HG03558 (cell line): ENCODE measurements around the gene CNOT2.

ENCODE experiments used
- ATAC-seq: cut with Tn5 transposase; IDR thresholded peaks from one replicate; pipeline ENCODE4 v1.9.1; 2021; ENCODE audit warnings: moderate number of reproducible peaks; ENCODE audit not compliant: unreplicated experiment; ENCODE audit errors: extremely low read depth

Gene CNOT2

DNA sequence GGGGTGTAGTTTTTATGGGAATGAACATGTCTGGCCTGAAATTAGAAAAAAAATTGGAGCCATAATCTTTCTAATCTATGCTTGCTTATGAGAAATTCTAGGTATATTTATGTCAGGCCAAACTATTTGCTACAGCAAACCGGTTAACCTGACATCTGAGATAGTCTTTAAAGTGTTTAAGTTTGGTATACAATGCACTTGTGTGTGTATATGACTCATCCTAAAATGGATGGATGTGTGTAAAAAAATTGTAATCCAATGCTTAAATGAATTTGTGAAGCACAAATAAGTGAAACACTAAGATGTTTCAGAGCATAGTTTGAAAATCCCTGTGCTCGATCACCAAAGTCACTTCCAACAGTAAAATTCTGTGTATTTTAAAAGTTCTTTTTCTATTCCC lies 6.7 kb downstream of the CNOT2 start:
- no peak for ATAC-seq

DNA sequence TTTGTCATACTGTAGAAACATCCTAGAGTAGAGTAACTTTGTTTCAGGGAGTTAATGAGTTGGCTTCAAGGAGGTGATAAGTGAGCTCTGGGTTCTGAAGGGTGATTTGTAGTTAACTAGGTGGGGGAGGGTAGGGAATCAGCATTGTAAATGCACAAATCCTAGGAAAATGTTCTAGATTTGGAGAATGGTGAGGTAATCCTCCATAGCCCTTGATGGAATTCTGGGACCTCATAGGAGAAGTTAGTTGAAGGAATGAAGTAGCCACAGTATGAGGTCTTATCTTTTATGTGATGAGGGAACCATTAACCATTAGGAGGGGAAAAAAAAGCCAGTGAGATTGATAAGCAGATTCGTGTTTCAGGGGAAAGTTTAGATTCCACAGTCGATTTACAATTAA lies 8.0 kb downstream of the CNOT2 start:
- no peak for ATAC-seq

DNA sequence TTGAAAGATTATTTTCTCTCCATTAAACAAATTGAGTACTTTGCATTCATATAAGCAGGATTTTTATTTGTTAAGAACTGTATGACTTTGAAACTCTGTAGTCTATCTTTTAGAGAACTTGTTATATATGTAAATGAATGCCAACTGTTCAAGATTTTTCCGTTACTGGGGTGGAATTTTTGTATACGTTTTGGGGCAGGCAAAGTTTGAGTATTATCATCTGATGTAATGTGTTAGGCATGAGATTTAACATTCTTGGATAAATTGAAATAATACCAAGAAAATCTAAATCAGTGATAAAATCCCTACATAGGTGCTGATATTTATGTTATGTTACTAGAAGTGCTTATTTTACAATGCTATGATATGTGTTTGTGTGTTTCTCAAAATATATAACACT lies 8.4 kb downstream of the CNOT2 start:
- no peak for ATAC-seq

DNA sequence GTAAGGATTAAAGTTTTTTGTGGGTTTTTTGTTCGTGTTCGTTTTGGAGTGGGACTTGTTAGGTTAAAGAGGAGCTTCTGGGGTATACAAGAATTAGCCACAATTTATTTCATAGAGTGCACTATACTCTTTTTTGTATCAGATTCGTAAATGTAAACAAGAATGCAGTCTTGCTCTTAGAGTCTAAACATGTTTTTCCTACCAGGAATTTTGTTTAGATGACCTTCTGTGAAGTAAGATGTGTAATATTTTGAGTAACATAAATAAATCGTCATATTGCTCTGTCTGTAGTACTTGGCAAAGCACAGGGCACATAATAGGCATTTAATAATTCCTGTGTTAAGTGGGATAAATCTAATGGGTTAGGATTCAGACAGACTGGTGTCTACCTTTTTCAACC lies 9.6 kb downstream of the CNOT2 start:
- no peak for ATAC-seq

DNA sequence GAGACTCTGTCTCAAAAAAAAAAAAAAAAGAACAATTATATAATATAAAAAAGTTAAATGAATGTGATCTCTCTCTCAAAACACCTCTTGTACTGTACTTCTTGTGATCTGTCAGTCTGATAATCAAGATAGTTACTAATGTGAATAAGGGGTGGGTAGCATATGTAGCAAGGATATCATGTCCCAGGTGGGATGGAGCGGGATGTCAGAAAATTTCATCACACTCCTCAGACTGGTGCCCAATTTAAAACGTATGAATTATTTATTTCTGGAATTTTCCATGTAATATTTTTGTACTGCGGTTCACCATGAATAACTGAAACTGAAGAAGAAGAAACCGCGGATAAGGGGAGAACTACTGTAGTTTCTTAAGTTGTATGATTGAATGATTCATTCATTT lies 11.0 kb downstream of the CNOT2 start:
- ATAC-seq, result no peak

DNA sequence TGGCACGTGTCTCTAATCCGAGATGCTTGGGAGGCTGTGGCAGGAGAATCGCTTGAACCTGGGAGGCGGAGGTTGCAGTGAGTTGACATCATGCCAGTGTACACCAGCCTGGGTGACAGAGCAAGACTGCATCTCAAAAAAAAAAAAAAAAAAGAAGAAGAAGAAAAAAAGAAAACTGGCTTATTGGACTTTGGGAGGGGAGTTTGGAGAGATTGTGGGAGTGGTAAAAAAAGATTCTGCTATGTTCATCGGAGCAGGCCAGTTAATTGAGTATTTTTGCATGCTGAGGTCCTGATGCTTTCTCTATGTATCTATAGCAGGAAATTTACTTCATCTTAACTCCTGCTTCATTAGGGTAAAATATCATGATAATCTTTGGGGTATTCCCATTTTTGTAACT lies 11.6 kb downstream of the CNOT2 start:
- no peak for ATAC-seq

DNA sequence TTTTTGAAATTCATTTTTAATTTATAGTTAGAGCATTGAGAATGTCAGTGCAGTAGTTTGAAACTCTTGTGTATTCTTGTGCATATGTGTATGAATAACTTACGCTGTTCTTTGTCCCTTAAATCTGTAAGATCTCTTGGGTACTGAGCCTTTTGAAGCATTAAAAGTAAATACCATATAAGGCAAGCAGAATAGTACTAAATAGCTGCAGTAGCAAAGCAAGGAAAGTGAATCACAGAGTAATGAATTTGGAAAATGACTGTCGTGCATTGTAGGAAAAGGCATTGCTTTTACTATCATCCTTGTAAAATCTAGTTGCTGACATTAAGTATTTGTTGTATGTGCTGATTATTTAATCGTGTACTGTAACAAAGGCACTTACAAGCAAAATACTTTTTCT lies 12.1 kb downstream of the CNOT2 start:
- ATAC-seq, result no peak

DNA sequence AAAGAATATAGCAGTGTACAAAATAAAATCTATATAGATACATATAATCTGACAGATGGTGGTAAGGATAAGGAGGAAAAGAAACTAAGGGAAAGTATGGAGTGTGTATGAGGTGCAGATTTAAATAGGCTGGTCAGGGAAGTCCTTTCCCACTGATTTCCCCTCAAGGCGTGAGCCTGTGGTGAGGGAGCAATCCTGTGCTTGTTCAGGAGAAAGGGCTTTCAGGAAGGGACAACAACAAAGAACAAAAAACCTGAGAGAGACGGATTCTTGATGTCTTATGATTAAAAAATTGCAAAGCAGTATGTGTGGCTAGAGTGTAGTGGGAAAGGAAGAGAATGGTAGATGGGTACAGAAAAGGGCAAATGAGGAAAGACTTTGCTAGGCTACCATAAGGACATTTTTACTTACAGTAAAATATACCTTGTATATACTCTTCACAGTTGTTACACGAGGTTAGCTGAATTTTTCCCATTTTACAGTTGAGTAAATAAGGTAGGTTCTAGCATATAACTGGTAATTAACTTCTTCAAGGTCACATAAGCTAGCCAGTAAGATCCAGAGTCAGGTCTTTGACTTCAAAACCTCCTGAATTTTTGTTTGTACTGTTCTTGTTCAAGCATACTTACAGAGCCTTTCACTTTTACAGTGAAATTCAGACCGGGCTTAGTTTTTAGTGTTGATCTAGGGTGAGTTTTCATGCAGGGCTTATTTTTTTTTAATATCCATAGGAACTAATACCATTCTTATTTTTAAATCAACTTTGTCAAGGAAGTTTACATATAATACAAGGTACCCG lies 15.6 kb downstream of the CNOT2 start:
- ATAC-seq, result no peak

DNA sequence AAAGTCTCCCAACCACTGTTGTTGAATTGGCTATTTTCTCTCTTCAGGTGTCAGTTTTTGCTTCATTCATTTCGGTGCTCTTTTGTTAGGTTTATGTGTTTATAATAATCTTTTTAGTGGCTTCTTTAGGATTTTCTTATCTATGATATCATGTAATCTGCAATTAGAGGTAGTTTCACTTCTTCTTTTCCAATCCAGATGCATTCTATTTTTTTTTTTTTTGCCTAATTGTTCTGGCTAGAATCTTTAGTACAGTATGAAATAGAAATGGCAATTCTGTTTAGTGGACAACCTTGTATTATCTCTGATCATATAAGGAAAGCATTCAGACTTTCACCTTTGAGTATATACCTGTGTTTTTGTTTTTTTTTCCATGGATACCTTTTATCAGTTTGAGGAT lies 17.4 kb downstream of the CNOT2 start:
- no peak for ATAC-seq

DNA sequence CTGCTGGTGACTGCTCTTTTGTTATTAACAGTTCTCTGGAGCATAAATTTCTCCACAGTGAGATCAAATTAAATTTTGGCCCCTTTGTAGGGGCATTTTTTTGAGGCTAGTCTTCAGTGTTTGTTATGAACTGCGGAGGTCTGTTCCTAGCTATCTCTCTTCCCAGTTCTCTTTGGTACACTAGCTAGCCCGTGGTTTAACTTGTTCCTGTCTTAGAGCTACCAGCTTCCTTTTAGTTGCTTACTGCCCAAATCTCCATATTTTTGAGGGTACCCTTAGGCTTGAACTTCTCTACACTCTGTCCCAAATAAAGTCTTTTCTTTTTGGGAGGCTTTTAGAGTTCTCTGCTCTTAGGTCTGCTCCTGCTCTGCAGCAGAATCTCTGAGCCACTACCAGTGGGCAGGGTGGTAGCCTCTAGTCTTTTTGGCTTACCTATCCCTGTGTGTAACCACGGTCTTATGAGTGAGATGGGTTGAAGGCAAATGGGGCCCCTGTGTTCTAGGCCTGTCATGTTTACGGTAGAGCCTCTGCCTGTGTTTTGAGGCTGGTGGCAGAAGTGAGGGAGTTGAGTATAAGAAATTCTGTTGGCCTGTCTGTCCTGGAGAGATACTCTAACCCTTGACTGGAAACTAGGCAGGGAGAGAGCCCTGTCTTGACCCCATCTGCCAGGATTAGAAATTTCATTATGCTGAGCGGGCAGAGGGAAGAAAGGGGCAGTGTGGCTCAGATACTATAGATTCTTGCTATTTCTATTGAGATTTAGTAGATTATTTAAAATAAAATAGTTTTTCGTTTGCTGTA lies 21.0 kb downstream of the CNOT2 start:
- no peak for ATAC-seq

DNA sequence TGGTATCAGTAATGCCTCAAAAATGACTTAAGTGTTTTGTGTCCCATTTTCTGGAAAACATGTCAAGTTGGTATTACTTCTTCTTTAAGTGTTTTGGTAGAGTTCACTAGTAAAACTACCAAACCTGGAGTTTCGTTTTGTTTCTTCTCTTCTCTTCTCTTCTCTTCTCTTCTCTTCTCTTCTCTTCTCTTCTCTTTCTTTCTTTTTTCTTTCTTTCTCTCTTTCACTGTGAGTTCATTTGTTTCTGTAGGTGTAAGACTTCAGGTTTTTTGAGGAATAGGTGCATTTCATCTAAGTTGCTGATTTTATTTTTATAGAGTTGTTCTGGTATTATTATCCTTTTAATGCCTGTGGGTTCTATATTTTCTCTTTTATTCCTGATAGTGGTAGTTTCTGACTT lies 21.9 kb downstream of the CNOT2 start:
- ATAC-seq, result no peak

DNA sequence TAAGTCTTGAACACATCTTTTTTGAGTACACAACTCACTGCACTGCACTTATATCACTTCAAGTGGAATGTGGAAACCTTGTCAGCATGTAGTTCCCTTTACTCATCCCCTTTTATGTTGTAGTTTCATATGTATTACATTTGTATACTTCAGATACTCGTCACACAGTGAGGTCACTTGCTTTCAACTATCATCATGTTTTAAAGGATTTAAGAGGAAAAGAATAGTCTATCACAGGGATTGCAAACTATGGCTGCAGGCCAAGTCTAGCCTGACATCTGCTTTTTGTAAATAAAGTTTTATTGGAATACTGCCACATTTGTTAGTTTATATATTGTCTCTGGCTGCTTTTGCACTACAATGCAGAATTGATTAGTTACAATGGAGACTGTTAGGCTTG lies 24.3 kb downstream of the CNOT2 start:
- ATAC-seq, result no peak

DNA sequence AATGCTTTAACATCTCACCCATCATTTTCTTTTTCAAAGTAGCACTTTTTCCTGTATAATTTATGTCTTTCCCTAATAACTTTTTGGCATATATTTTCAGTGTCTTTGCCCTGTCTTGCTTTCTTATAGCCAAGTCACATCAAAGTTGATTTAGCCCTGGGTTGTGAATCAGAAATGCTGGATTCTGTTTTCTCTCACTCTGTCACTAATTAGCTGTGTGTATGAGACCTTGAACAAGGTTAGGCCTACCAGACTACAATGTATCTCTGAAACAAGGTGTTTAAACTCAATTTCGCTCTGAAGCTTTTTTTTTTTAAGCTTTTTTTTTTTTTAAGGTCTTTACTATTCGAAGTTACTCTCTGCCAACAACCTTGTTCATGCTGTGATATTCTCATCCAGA lies 25.7 kb downstream of the CNOT2 start:
- ATAC-seq, result no peak

DNA sequence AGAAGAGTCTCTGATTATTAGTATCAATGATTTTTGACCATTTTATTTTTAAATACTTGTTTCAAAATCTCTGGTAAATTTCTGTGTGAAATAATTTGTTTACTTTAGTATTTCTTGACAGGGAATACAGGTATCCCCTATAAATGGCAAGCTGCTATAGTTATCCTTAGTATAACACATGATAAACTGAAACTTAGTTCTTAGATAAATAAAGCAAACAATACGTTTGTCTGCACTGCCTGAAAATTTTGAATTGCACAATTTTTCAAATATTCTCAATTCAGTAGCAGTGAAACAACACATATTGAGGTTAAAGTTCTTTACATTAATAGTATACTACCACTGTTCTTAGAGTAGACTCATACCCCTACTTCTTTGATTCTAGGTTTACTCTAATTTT lies 26.9 kb downstream of the CNOT2 start:
- ATAC-seq, result no peak

DNA sequence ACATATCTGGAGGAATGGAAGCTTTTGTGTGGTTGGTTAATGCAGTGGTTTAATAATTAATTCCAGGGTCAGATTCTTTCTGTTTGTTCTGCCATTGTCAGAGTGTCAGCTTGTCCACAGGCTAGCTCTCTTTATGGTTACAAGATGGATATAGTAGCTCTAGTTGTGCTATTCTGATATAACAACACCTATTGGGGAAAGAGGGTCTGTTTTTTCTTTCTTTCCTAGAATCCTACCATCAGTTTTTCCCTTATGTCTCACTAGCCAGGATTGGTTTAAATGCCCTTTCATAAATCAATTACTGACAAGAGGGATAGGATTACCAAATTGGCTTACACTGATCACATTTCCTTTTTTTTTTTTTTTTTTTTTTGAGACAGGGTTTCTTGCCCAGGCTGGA lies 27.8 kb downstream of the CNOT2 start:
- no peak for ATAC-seq

DNA sequence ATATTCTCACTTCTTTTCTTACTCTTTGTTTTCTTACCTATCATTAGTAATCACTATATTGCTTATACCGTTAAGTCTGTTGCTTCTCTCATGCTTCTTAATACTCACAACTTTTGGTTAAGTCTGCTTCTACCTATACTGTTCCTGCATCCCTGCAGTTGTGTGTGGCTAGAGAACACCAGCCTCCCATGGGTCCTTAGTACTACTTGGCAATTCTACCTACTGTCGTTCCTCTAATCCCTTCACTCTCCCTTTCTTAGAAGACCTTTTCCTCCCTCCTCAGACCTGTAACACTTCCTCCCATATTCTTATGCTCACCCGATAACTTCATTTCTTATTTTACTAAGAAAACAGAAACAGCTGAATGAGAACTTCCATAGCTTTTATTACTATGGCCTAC lies 29.3 kb downstream of the CNOT2 start:
- no peak for ATAC-seq

DNA sequence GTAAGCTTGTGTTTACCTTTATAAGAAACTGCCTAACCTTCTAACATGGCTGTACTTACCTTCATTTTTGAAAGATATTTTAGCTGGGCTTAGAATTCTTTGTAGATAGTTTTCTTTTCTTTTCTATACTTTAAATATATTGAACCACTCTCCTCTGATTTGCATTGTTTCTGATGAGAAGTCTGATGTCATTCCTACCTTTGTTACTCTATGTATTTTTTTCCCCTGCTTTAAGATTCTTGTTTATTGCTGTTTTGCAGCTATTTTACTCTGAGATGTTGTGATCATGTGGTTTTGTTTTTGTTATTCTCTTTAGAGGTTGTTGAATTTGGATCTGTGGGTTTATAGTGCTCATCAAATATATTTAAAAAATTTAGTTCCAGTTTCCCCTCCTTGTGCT lies 31.8 kb downstream of the CNOT2 start:
- no peak for ATAC-seq

DNA sequence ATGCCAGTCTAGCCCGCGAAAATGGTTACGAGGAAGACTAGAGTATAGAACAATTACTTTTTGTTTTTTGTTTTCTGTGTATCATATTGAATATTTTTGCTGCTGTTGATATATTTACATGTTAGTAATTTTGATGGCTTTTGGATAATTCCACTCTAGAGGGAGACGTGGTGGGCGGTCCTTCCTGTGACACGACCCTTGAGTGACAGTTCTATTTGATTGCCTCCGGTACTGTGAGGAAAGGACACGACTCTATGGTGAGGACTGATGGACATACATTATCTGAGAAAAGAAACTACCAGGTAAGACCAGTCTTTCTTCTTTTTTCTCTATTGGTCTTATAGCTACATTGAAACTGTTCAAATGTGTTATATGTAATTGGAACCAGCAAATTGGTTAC lies 34.7 kb downstream of the CNOT2 start:
- ATAC-seq, result no peak

DNA sequence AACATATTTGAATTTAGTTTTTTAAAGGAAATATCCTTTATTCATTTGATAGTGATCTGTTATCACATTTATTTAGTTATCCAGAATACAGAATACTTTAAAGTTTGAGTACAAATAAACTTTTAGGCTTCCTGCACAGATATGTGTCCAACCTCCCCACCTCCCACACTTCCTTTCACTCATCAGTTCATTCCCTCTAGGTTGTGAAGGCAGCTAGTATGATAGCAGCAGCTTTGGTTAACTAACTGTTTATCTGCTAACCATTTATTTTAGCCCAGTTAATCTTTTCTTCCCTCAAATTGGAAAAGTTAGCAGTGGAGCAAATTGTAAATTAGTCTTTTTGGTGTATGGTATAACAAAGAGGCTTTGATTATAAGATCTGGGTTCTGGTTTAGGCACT lies 35.7 kb downstream of the CNOT2 start:
- no peak for ATAC-seq

DNA sequence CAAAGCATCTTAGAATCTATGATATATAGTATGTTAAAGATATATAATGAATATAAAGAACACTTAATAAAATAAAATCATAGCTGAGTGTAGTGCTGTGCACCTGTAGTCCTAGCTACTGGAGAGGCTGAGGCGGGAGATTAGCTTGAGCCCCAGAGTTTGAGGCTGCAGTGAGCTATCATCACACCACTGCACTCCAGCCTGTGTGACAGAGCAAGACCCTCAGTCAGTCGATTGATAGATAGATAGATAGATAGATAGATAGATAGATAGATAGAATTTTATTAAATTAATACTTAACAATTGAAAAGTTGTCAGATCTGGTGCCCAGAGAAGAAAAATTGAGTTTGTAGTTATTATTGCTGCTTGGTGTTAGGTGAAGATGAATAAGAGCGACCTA lies 40.0 kb downstream of the CNOT2 start:
- ATAC-seq, result no peak

DNA sequence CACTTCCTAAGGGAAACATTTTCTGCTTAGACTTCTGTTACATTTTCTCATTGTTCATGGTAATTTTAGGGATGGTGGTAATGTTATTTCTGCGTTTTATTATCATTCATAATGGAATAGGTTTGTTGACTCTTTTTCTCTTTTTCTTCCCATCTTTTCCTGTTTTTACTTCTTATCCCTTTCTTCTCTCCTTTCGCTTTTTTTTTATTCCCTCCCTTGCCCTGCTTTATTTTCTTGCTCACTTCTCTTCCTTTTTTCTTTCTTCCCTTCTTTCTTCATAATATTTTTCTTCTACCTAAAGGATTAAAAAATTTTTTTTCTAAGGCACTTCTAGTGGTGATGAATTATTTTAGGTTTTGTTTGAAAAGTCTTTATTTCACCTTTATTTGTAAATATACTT lies 45.6 kb downstream of the CNOT2 start:
- ATAC-seq, result no peak

DNA sequence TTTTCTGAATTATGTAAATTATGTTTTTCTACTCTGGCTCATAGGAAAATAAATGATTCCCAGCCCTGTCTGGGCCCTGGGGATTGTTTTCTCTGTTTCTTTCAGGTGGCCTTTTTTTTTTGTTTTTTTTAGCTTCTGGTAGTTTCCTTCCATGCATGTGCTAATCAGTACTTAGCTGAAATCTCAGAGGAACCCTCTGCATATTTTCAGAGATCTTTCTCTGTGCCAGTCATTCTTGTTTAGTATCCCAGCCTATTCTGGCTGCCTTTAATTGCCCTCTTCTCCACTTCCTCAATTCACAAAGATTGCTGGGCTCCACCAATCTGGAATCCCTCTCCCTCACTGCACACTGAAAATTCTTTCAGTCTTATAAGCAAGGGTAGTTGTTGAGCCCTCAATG lies 46.9 kb downstream of the CNOT2 start:
- ATAC-seq, result no peak
